Measurements from ENCODE around the gene RASAL3.

GRCh38 chr19:15444505-15445226 is 19.7 kb downstream of the RASAL3 start:
- TF ChIP-seq CTCF (IDR thresholded peaks at IDR 0.05; ENCODE audit: low read length) = no peak
- TF ChIP-seq EZH2phosphoT487 (IDR thresholded peaks at IDR 0.05; ENCODE audit: low read length) = no peak
- TF ChIP-seq EZH2 (optimal IDR thresholded peaks at IDR 0.05; ENCODE audit: low read depth, low read length) = no peak

Measured in MM.1S (cell line).